Upper lobe of left lung (tissue), 4 donors: ENCODE measurements around the gene PSD2.

Experiments used
- EP300 ChIP-seq, 4 donors: sonication (generic); formaldehyde crosslinking; IDR thresholded peaks; one replicate each; pipeline ENCODE4 v1.5.1; 2017; ENCODE audit warnings: antibody characterized with exemption in 4 of 4, control low read depth in 2 of 4
- POLR2A ChIP-seq, 4 donors: fragments of 450-650 bp; IDR thresholded peaks; one replicate each; pipeline ENCODE4 v1.5.1; 2016 to 2017; ENCODE audit warnings: antibody characterized with exemption in 4 of 4, mild to moderate bottlenecking in 2 of 4
- POLR2AphosphoS5 ChIP-seq, 2 donors: sonication (generic); formaldehyde crosslinking; IDR thresholded peaks; one replicate each; pipeline ENCODE4 v1.5.1; 2017; ENCODE audit warnings: antibody characterized with exemption in 2 of 2
- TF ChIP-seq, protein P1 (sequence below), 6 experiments: fragments of 450-650 bp in 4 of 6; fragments of 200-600 bp in 2 of 6; sonication (generic) in 2 of 6; IDR thresholded peaks; one replicate each; pipeline ENCODE4 v1.5.1; 2016 to 2019; ENCODE audit warnings: antibody characterized with exemption in 6 of 6

GRCh38 chr5:139809331-139809810 is 13.8 kb downstream of the PSD2 start:
- TF ChIP-seq, protein P1, sequence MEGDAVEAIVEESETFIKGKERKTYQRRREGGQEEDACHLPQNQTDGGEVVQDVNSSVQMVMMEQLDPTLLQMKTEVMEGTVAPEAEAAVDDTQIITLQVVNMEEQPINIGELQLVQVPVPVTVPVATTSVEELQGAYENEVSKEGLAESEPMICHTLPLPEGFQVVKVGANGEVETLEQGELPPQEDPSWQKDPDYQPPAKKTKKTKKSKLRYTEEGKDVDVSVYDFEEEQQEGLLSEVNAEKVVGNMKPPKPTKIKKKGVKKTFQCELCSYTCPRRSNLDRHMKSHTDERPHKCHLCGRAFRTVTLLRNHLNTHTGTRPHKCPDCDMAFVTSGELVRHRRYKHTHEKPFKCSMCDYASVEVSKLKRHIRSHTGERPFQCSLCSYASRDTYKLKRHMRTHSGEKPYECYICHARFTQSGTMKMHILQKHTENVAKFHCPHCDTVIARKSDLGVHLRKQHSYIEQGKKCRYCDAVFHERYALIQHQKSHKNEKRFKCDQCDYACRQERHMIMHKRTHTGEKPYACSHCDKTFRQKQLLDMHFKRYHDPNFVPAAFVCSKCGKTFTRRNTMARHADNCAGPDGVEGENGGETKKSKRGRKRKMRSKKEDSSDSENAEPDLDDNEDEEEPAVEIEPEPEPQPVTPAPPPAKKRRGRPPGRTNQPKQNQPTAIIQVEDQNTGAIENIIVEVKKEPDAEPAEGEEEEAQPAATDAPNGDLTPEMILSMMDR (IDR thresholded peaks at IDR 0.05), result no peak
- TF ChIP-seq EP300 (IDR thresholded peaks at IDR 0.05) (no peak), POLR2AphosphoS5 (IDR thresholded peaks at IDR 0.05) (no peak), POLR2A (IDR thresholded peaks at IDR 0.05) (no peak)
